VCaP (cell line): ENCODE data around the gene PCNX4.

ENCODE experiments used
- H3K27ac ChIP-seq: fragments of 450-650 bp; 2 replicates; pipeline ENCODE4 v1.5.1; 2017
- CTCF ChIP-seq: fragments of 450-650 bp; conservative IDR thresholded peaks from 2 replicates; pipeline ENCODE4 v1.5.1; 2017; ENCODE audit warnings: mild to moderate bottlenecking, moderate library complexity

The PCNX4 gene

DNA sequence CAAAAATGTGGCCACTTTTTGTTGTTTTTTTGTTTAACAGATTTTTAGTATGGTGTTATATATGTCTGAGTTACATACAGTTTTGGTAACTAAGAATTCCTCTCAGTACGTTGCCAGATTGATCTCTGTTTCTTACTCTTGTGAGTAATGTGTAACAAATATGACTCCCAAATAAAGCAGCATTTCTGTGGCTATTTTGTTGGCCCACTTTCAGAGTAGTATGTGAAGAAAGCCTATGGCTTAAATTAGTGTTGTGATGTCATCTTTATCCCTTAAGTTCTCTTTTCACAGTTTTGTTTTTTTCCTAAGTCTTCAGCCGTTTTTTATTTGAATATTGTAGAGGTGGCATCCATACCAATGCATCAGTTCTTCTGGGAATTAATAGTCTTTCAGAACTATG, 10.7 kb downstream of the PCNX4 start:
- TF ChIP-seq CTCF: no peak
- no peak overlapping the region for H3K27ac ChIP-seq

- no peak overlapping the region for H3K27ac ChIP-seq
- no peak for TF ChIP-seq CTCF
Measured at GRCh38 chr14:60106339-60106738, 14.6 kb downstream of the PCNX4 start.

DNA sequence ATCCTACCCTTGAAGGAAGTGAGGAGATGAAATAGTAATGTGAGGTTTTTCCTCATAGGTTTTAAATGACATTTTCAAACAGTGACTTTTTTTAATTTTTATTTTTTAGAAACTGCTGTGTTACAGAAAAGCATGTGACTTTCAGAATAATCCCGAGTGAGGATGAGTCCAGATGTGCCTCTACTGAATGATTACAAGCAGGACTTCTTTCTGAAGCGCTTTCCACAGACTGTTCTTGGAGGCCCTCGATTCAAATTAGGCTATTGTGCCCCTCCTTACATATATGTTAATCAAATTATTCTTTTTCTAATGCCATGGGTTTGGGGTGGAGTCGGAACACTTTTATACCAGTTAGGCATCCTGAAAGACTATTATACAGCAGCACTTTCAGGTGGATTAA, 15.8 kb downstream of the PCNX4 start:
- no peak overlapping the region; the same call in 1 of the 2 replicates for H3K27ac ChIP-seq
- TF ChIP-seq CTCF: no peak

- H3K27ac ChIP-seq: no peak overlapping the region
- TF ChIP-seq CTCF: no peak
Measured at GRCh38 chr14:60111732-60112131, 20.0 kb downstream of the PCNX4 start.

GRCh38 chr14:60114881-60115280, 23.2 kb downstream of the PCNX4 start:
- TF ChIP-seq CTCF: no peak
- no peak overlapping the region for H3K27ac ChIP-seq

GRCh38 chr14:60116181-60116580, 24.5 kb downstream of the PCNX4 start:
- no peak for TF ChIP-seq CTCF

GRCh38 chr14:60125918-60126317, 34.2 kb downstream of the PCNX4 start:
- no peak for TF ChIP-seq CTCF
- no peak overlapping the region for H3K27ac ChIP-seq

More at GRCh38 chr14:60116181-60116580, 24.5 kb downstream of the PCNX4 start:
- H3K27ac ChIP-seq: no peak overlapping the region

GRCh38 chr14:60133487-60133886, 41.8 kb downstream of the PCNX4 start:
- no peak overlapping the region for H3K27ac ChIP-seq
- no peak for TF ChIP-seq CTCF
